ENCODE measurements around the gene KRTAP6-1. TPM values are rescaled to one million over a fixed set of nuclear protein-coding genes. Genes with fewer than 3 reads are reported as not detected.

Gene KRTAP6-1, protein sequence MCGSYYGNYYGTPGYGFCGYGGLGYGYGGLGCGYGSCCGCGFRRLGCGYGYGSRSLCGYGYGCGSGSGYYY
- not detected for total RNA-seq
- long read RNA-seq: 0 reads

DNA sequence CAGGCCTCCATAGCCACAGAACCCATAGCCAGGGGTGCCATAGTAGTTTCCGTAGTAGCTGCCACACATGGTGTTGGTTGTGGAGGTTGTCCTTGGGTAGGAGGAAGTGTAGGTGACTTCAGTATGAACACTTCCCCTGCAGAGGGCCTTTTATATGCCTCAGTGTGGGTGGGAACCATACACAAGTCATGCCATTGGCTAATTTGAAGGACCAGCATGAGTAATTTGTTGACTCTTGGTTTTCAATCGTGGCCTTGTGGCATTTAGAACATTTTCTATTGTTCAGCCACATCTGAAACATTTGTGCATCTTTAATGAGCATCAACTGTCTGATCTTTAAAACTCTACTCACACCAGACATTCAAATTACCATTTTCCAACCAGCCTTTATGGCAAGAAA is at the start of gene KRTAP6-1:
KRTAP6-1 (minus strand) TSS at position 95 of the 400 bp plus-strand sequence; CDS start at position 69, 26 bp downstream.
- intact Hi-C loops (cut with DNase I, micrococcal nuclease): no loop called here
- DNase-seq (no peak), ATAC-seq (no peak)

DNA sequence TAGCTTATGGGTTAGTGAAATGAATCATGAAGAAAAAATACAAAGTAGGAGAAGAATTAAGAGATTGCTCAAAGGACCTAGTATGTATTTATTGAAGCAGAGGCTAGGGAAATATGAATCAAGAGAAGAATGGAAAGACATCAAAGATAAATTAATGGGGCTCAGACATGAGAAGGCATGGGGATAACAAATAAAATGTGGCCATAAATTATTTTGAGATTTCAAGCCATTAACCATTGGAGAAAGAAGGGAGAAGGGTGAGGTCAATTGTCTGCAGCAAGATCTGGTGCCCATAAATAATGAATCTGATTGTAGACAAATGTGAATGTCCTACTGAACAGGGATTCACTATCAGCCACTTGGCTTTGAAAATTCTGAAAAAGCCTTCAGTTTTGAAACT is 39.2 kb upstream of the KRTAP6-1 start:
- intact Hi-C loops (cut with DNase I, micrococcal nuclease): no loop called here
- DNase-seq: no peak
- no peak for ATAC-seq

DNA sequence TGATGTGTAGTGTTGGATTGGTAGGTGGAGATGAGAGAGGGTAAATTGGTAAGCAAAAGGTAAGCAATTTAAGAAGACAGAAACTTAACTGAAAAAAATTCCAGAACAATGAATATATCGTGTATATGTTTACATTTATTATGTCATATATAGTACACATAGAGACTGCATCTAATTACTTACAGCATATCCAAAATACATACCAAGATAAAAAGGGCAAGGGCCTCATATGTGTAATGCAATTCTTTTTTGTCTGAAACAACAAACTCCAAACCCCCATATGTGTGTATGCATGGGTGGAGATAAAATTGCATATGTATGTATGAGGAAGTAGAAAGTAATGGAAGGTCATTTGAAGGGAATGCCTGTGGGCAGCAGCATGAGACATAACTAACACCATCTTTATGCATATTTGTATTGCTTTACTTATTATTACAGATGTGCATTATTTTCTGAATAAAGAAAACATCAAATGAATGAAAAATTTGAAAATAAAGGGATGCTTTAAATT is 33.2 kb upstream of the KRTAP6-1 start:
- DNase-seq: no peak

DNA sequence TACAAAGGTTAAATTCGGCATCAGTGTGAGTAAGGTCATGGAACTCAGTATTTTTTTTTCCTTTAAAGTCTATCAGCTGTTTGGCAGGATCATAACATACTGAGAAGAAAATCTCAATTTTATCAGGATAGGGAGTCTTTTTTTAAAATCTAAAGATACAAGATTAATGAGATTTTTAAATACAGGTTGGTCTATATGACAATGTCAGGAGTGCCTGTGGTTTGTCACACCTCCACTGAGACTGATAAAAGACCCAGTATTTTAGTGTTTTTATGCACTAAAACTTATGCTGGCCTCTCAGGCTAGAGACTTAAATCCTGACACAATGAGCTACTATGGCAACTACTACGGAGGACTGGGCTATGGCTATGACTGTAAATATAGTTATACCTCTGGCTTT is 28.8 kb upstream of the KRTAP6-1 start, which contains the start of gene KRTAP20-3:
KRTAP20-3 (plus strand) TSS at position 301 of the 400 bp plus-strand sequence.
- intact Hi-C loops (cut with DNase I, micrococcal nuclease): no loop called here
- no peak for ATAC-seq

More for the DNA sequence above, 33.2 kb upstream of the KRTAP6-1 start:
- ATAC-seq: no peak
- intact Hi-C loops (cut with DNase I, micrococcal nuclease): no loop called here

DNA sequence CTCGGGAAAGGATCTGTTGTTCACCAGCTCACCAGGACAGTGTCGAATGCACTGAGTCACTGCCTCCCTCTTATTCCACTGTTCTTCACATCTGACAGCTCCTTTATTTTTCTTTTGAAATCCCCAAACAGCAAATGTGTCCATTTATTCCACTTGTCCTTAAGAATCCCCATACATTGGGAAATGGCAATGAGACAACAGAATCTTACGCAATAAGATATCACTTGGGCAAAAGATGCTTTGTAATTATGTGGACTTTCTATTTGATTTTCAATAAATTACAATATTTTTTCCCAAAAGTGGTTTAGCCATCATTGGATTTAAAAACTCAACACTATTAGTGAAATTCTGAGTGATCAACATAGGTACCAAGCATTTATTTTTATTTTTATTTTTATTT is 25.0 kb upstream of the KRTAP6-1 start:
- no peak for ATAC-seq

More for the DNA sequence above, 28.8 kb upstream of the KRTAP6-1 start, which contains the start of gene KRTAP20-3:
- no peak for DNase-seq

DNA sequence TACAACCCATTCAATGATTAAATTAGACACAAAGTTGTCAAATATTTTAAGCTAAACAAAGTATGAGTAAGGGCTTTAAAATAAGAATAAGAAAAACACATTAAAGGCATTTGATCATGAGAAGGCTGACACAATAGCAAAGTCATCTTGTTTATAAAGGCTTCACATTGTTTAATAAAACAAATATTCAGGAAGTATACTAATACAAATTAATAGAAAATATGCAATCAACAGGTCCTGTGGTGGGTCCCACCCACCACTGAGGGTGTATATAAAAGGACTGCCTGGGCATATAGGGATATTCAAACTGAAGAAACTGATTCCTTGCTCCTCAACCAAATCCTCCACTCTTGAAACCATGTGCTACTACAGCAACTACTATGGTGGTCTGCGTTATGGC is 21.2 kb upstream of the KRTAP6-1 start, which contains the start of gene KRTAP20-2:
KRTAP20-2 (plus strand) TSS at position 301 of the 400 bp plus-strand sequence; CDS start at position 359, 58 bp downstream.
- ATAC-seq (no peak), DNase-seq (no peak)
- intact Hi-C loops (cut with DNase I, micrococcal nuclease): no loop called here

More for the DNA sequence above, 25.0 kb upstream of the KRTAP6-1 start:
- DNase-seq: no peak
- intact Hi-C loops (cut with DNase I, micrococcal nuclease): no loop called here

DNA sequence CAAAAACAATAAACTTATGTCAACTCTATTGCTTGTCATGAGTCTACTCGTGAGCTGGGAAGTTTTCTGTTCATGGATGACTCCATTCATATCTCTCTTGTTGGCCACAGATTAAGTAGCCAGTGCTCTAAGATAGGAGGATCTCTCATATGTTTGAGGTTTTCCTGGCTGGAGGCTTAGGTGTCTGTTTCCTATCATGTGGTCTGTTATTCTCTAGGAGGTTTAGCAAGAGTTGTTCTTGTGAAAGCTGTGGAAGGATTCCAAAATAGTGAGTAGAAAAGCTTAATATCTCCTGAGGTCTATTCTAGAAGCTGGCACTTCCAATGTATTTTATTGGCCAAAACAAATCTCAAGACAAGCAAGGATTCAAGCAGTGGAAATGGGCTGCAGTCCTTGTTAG is 15.5 kb upstream of the KRTAP6-1 start:
- intact Hi-C loops (cut with DNase I, micrococcal nuclease): no loop called here
- ATAC-seq: no peak
- DNase-seq: no peak

DNA sequence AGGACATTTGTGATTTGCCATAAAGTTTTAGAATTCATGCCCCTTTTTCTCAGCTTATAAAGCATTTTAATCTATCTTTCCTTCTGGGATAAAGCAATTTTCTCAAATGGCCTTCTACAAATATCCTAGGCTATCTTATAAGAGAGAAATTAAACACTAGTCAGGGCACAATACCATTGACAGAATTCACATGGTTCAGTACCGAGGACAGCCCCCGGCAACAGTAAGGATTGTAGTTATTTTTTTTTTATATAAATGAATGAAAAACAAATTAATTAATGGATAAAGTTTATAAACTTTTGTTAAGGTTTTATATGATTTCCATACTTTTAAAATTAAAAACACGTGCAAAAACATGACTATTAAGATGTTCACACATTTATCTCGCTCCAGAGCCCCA is 14.4 kb upstream of the KRTAP6-1 start:
- no peak for DNase-seq
- ATAC-seq: no peak
- intact Hi-C loops (cut with DNase I, micrococcal nuclease): no loop called here

DNA sequence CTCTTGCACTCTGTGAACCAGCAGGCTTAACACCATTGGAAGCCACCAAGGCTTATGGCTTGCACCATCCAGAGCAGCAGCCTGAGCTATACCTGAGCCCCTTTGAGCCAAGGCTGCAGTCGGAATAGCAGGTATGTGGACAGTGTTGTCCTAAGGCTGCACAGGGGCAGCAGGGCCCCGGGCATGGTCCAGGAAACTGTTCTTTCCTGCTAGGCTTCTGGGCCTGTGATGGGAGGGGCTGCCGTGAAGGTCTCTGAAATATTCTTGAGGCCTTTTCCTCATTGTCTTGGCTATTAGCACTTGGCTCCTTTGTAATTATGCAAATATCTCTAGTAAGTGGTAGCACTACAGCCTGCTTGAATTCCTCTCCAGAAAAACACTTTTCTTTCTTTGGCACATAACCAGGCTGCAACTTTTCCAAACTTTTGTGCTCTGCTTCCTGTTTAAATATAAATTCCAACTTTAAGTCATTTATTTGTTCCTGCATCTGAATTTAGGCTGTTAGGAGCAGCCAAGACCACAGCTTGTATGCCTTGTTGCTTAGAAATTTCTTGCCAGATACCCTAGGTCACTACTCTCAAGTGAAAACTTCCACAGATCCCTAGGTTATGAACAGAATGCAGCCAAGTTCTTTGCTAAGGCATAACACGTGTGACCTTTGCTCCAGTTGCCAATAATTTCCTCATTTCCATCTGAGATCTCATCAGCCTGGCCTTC is 11.9 kb upstream of the KRTAP6-1 start:
- ATAC-seq (no peak), DNase-seq (no peak)
- intact Hi-C loops (cut with DNase I, micrococcal nuclease): no loop called here

DNA sequence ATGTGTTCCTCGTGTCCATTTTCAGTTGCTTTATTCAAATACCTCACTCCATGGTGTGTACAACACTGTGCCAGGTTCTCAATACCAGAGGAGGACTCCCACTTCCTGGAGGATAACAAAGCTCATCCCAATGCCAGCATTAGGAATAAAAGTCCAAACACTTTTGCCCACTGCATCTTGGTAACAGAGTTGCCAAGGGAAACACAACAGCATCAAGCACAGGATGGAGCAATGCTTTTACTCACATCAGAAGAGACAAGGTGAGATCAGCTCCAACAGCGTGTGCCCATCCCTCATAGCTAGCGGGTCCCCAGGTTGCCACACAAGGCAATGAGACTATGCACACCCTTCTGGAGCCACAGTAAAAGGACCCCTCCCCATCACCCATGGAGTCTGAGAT is 9.6 kb upstream of the KRTAP6-1 start:
- ATAC-seq (no peak), DNase-seq (no peak)
- intact Hi-C loops (cut with DNase I, micrococcal nuclease): no loop called here

DNA sequence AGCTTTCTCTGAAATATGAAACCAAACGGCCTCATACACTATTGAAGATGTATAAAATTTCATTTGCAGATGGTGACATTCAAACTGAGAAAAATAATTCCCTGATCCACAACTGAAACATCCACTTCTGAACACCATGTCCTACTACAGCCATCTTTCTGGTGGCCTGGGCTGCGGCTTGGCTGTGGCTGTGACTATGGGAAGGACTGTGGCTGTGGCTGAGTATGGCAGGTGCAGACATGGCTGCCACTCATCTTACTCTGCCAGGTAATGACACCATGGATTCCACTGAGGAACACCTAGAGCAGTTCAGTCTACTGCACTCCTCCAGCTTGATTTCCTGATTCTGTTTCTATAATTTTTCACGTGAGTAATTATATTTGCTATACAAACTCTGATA is 6.8 kb upstream of the KRTAP6-1 start, which contains the start of gene KRTAP20-4:
KRTAP20-4 (plus strand) TSS at position 106 of the 400 bp plus-strand sequence.
- DNase-seq: no peak
- ATAC-seq: no peak
- intact Hi-C loops (cut with DNase I, micrococcal nuclease): no loop called here

DNA sequence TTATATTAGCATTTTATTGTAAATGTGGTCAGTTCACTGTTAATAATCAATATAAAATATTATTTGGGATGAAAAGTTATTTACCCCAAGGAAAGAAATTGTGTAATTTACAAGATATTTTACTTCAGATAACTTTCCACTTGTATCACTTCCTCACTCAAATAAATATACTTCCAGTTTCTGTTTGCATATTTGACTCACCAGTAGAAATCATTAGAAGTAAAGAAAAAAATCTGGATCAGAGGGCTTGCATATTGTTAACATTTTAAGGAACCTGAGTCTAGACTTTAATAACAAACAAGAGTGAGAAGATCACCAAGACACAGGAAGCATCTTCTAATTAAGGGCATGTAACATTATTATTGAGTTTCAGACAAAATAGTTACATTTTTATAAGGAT is 6.3 kb upstream of the KRTAP6-1 start:
- no peak for ATAC-seq
- DNase-seq: no peak
- intact Hi-C loops (cut with DNase I, micrococcal nuclease): no loop called here

DNA sequence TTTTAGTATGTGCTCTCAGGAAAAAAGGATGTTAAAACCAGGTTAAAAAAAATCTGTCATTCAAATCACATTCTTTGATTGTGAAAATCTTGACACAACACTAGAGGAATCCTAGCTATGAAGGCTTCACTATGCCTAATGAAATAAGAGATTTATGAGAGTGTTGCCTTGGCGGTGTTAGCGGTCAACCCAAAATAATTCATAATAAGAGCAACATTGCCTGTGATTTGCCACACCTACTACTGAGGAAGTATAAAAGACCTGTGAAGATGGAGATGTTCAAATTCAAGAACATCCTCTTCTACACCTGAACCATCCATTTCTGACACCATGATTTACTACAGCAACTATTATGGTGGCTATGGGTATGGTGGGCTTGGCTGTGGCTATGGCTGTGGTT is 2.4 kb upstream of the KRTAP6-1 start, which contains the start of gene KRTAP20-1:
KRTAP20-1 (plus strand) TSS at position 301 of the 400 bp plus-strand sequence; CDS start at position 331, 30 bp downstream.
- intact Hi-C loops (cut with DNase I, micrococcal nuclease): no loop called here
- no peak for ATAC-seq

DNA sequence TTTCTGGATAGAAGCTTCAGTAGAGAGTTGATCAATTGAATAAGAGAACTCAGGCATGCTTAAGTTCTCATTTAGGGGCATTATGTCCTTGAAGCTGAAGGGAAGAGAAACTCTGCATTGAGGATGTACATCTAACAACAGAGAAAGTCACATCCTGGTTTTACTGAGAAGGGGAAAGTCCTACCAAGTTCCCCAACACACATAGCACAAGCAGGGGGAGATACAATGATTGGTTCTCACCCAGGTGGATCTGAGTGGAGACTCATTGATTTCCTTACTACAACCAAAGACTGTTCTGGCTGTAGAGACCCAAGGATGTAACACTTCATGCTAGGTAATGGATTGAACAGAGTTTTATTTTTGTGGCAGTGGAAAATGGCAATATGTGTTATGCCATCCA is 1.5 kb upstream of the KRTAP6-1 start:
- ATAC-seq (no peak), DNase-seq (no peak)
- intact Hi-C loops (cut with DNase I, micrococcal nuclease): no loop called here

More for the DNA sequence above, 2.4 kb upstream of the KRTAP6-1 start, which contains the start of gene KRTAP20-1:
- DNase-seq: no peak

DNA sequence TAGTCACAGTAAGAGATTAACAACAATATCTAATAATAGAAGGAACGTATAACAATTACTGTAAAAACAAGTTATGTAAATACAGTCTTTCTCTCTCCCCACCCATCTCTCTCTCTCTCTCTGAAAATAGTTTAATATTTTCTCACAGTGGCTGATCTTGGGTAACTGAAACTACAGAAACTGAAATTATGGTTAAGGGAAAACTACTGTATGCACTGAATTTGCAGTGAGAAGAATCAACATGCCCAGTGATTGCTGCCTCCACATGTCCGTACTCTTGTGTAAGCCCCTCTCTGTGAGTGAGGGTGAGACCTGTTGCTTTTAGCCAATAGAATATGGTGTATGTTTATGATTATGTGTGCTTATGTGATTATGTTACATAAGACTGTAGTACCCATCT is 1.6 kb downstream of the KRTAP6-1 start:
- intact Hi-C loops (cut with DNase I, micrococcal nuclease): no loop called here
- no peak for ATAC-seq

DNA sequence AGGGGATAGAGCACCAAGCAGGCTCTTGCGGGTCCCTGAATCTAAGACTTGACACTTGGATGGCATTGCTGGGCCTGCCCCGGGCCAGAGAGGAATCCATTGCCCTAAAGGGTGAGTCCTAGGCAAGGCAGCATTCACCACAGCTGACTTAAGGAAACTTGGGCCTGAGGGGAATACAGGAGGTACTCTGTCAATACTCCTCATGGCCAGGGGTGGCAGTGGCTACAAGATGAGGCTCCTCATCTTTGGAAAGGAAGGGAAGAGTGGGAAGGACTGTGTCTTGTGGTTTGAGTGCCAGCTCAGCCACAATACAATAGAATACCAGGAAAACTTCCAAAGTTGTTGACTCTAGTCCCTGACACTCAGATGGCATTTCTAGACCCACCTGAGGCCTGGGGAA is 7.8 kb downstream of the KRTAP6-1 start:
- DNase-seq (no peak), ATAC-seq (no peak)
- intact Hi-C loops (cut with DNase I, micrococcal nuclease): no loop called here

More for the DNA sequence above, 1.6 kb downstream of the KRTAP6-1 start:
- no peak for DNase-seq

DNA sequence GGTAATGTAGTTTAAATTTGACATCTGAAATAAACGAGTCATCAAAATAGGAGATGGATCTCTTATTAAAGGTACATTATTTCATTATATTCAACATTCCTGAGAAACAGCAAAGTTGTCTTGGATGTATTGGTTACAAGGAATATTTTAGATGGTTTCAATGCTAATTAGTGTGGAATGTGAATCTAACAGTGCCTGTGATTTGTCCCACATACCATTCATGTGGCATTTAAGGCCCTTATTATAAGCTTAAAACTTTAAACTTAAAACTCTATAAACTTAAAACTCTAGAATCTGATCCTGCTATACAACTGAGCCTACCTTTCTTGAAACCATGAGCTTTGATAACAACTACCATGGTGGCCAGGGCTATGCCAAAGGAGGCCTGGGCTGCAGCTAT is 12.9 kb downstream of the KRTAP6-1 start, which contains the start of gene KRTAP22-1:
KRTAP22-1 (plus strand) TSS at position 301 of the 400 bp plus-strand sequence.
- intact Hi-C loops (cut with DNase I, micrococcal nuclease): no loop called here
- no peak for ATAC-seq
- DNase-seq: no peak

DNA sequence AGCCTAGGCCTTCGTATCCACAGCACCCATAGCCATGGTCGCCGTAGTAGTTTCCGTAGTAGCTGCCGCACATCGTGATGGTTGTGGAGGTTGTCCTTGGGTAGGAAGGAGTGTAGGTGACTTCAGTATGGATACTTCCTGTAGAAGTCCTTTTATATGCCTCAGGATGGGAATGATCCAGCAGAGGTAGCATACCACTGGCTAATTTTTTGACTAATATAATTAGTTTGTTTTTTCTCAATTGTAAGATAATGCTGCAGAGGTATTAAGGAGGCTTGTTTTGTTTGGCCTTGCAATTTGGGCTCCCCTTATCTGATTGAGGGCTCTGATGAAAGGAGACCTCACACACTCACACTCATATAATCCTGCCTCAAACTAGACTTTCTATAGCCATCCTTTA is 14.9 kb downstream of the KRTAP6-1 start, which contains the start of gene KRTAP6-2:
KRTAP6-2 (minus strand) TSS at position 101 of the 400 bp plus-strand sequence; CDS start at position 73, 28 bp downstream.
- intact Hi-C loops (cut with DNase I, micrococcal nuclease): no loop called here
- no peak for ATAC-seq
- DNase-seq: no peak

DNA sequence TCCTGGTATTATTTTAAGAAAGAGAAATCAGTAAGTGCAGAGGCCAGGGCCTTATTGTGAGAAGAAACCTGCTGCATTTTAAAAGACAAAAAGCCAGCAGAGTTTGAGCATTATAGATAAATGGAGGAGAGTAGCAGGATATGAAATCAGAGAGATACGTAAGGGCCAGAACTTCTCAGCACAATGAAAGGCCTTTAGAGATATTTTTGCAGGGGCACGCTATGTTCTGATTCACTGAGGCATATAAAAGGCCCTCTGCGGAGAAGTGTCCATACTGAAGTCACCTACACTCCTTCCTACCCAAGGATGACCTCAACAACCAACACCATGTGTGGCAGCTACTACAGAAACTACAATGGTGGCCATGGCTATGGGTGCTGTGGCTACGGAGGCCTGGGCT is 21.6 kb downstream of the KRTAP6-1 start, which contains the start of gene KRTAP6-3:
KRTAP6-3 (plus strand) TSS at position 301 of the 400 bp plus-strand sequence; CDS start at position 307, 6 bp downstream.
- intact Hi-C loops (cut with DNase I, micrococcal nuclease): no loop called here
- ATAC-seq: no peak

DNA sequence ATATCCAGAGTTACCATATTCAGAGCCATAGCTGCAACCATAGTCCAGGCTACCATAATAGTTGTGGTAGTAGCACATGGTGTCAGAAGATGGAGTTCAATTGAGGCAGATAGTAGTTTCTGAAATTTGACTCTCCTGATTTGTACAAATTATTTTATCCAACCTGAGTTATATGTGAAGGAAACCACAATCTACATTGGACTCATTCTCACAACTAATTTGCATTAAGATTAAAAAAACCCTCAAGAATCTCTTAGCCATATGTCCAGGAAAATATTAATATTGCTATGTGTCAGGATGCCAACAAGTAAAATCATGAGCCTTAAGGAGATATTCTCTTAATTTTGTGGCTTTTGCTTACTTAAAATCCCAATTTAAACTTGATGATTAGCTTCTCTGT is 23.4 kb downstream of the KRTAP6-1 start, which contains the start of gene KRTAP22-2:
KRTAP22-2 (minus strand) TSS at position 101 of the 400 bp plus-strand sequence.
- intact Hi-C loops (cut with DNase I, micrococcal nuclease): no loop called here

More for the DNA sequence above, 21.6 kb downstream of the KRTAP6-1 start, which contains the start of gene KRTAP6-3:
- DNase-seq: no peak

More for the DNA sequence above, 23.4 kb downstream of the KRTAP6-1 start, which contains the start of gene KRTAP22-2:
- DNase-seq (no peak), ATAC-seq (no peak)
